Esophagus muscularis mucosa (tissue), 4 donors: ENCODE data around the gene VPS18. TPM values are rescaled to one million over a fixed set of nuclear protein-coding genes. Genes with fewer than 3 reads are reported as not detected.
"Not testable (repeated sequence)": the region's sequence is repeated elsewhere in the genome, so short reads cannot be mapped to it uniquely, and the experiment has no call there.

Experiments used
- DNase-seq: peaks from one replicate; pipeline ENCODE4 v3.0.0-alpha.2; 2017; ENCODE audit errors: extremely low spot score
- H3K27ac ChIP-seq, 4 donors: fragments of 200-600 bp; sonication (generic); replicated peaks in 1 of 4; 1 replicate in 3 of 4; 2 replicates in 1 of 4; pipeline ENCODE4 v1.5.1; 2016 to 2019; ENCODE audit warnings: mild to moderate bottlenecking in 1 of 4
- H3K27me3 ChIP-seq, 4 donors: fragments of 200-600 bp; sonication (generic); one replicate each; pipeline versions ENCODE4 v1.5.1 to v1.6.0; 2016 to 2019
- H3K36me3 ChIP-seq, 4 donors: fragments of 200-600 bp; sonication (generic); one replicate each; pipeline ENCODE4 v1.5.1; 2016 to 2019
- H3K4me1 ChIP-seq, 4 donors: fragments of 200-600 bp; sonication (generic); one replicate each; pipeline ENCODE4 v1.5.1; 2016 to 2019
- H3K4me3 ChIP-seq, 4 donors: fragments of 200-600 bp; sonication (generic); 1 replicate in 2 of 4; 2 replicates in 2 of 4; pipeline ENCODE4 v1.5.1; 2016 to 2019; ENCODE audit warnings: mild to moderate bottlenecking in 4 of 4, moderate library complexity in 1 of 4
- H3K9me3 ChIP-seq, 4 donors: fragments of 200-600 bp; sonication (generic); 1 replicate in 3 of 4; 2 replicates in 1 of 4; pipeline ENCODE4 v1.5.1; 2016 to 2019
- EP300 ChIP-seq: sonication (generic); formaldehyde crosslinking; IDR thresholded peaks from one replicate; pipeline ENCODE4 v1.6.1; 2017; ENCODE audit warnings: antibody characterized with exemption
- POLR2A ChIP-seq: fragments of 450-650 bp; IDR thresholded peaks from one replicate; pipeline ENCODE4 v1.6.1; 2017; ENCODE audit warnings: antibody characterized with exemption, moderate library complexity, mild to moderate bottlenecking, low read depth
- POLR2AphosphoS5 ChIP-seq, 2 donors: sonication (generic); formaldehyde crosslinking; IDR thresholded peaks; one replicate each; pipeline ENCODE4 v1.6.1; 2017; ENCODE audit warnings: antibody characterized with exemption in 2 of 2
- WGBS: methylation state at CpG from one replicate; pipeline ENCODE4 v1.1.5; 2018; 5-methylcytosine and 5-hydroxymethylcytosine counted together
- intact Hi-C: fragments of 100-400 bp; cut with DNase I; formaldehyde crosslinking; loops from one replicate; pipeline ENCODE4 v1.15.1; 2023
- total RNA-seq, 4 donors: library from RNA; depleted of rRNA; stranded (reverse); fragments of >200 nt; gene quantifications; one replicate each; pipeline versions ENCODE4 v1.1.0 to v1.2.1, GENCODE V29; 2016
- TF ChIP-seq, protein P1 (sequence below), 3 experiments: fragments of 200-600 bp in 2 of 3; fragments of 450-650 bp in 1 of 3; sonication (generic) in 2 of 3; IDR thresholded peaks; one replicate each; pipeline ENCODE4 v1.5.1; 2017 to 2019; ENCODE audit warnings: antibody characterized with exemption in 3 of 3, mild to moderate bottlenecking in 2 of 3, moderate library complexity in 1 of 3

Gene VPS18
- total RNA-seq, 4 donors from 2014 or later, result 28.7 to 36.6 (median 32.2) TPM

DNA sequence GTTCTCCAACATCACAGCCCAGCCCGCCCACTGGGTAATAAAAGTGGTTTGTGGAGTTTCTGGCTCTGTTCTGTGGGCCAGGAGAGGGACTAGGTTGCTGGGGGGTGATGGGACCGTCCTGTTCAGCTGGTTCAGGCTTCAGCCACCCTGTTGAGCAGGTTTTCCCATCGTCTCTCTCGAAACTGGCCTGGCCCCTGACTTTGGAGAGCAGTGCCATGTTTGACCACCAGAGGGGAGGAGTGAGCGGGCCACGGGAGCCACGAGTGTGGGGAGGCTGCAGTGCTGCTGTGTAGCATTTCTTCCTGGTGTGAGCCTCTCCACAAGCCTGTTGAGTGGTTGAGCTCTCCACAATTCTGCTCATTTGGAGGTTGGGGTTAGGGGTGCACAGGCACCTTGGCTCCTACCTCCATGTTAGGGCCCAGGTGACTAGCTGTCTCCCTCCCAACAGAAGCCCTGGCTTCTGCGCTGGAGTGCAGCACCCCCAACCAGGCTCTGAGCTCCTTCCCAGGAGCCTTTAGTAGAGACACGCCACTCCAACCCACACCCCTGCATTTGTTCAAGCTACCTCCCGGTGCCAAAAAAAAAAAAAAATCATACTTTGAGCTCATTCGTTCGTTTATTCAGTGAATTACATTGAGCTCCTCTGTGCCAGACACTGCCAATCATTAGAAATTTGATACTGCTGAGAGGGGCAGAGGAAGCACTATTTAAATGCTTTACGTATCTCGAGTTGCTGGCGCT lies 36.5 kb upstream of the VPS18 start:
- DNase-seq, result peak; percentile 95
- Histone ChIP-seq H3K9me3 (no peaks in the 10 kb centered on the region), H3K4me3 (no peak overlapping the region), H3K4me1 (peaks cover 0 to 14% (median 6%) of the 10 kb centered on the region in 4 donors), H3K36me3 (no peaks in the 10 kb centered on the region), H3K27me3 (peaks cover 0 to 53% (median 0%) of the 10 kb centered on the region in 4 donors), H3K27ac (no peak overlapping the region)
- 19% methylated on average over 13 of the region's 15 CpGs for whole genome bisulfite sequencing
- intact Hi-C loops, result loop anchor here (2.0 to 5.0 kb wide), 2 partner anchors 35 to 330 kb away; no protein-coding TSS in a partner anchor
- TF ChIP-seq POLR2AphosphoS5 (IDR thresholded peaks at IDR 0.05) (peak in 1 of 2 donors; percentile 35), EP300 (no peak), POLR2A (no peak)
- TF ChIP-seq, protein P1, sequence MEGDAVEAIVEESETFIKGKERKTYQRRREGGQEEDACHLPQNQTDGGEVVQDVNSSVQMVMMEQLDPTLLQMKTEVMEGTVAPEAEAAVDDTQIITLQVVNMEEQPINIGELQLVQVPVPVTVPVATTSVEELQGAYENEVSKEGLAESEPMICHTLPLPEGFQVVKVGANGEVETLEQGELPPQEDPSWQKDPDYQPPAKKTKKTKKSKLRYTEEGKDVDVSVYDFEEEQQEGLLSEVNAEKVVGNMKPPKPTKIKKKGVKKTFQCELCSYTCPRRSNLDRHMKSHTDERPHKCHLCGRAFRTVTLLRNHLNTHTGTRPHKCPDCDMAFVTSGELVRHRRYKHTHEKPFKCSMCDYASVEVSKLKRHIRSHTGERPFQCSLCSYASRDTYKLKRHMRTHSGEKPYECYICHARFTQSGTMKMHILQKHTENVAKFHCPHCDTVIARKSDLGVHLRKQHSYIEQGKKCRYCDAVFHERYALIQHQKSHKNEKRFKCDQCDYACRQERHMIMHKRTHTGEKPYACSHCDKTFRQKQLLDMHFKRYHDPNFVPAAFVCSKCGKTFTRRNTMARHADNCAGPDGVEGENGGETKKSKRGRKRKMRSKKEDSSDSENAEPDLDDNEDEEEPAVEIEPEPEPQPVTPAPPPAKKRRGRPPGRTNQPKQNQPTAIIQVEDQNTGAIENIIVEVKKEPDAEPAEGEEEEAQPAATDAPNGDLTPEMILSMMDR (IDR thresholded peaks at IDR 0.05), result peak in 2 of 3 experiments; percentile 91 to 92

DNA sequence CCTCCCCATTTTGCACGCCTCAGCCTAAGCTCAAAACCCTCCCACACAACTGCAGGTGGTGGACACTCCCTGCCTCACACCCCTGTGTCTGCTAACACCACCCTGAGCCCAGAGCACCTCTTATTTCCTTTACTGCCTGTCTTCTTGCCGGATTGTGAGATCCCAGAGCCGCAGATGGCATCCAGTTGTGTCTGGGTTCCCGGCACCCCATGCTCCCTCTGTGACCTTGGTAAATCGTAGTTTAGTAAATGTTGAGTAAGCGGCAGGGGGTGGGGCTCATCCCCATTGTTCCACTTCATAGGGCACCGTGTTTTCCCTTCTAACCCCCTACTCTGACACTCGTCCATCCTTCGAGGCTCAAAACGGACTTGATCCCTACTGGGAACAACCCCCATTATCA lies 35.5 kb upstream of the VPS18 start:
- TF ChIP-seq EP300, result no peak
- TF ChIP-seq, protein P1 (IDR thresholded peaks at IDR 0.05), result no peak
- TF ChIP-seq POLR2A, result no peak
- no peak for TF ChIP-seq POLR2AphosphoS5 (IDR thresholded peaks at IDR 0.05)
- H3K36me3 ChIP-seq, result no peaks in the 10 kb centered on the region
- no peak for DNase-seq
- intact Hi-C loops, result loop anchor here (5.0 kb wide), 1 partner anchor 329 kb away; no protein-coding TSS in a partner anchor
- H3K4me3 ChIP-seq, result no peak overlapping the region
- H3K4me1 ChIP-seq, result peaks cover 0 to 15% (median 6%) of the 10 kb centered on the region in 4 donors
- 72% methylated on average over 10 of the region's 10 CpGs for WGBS
- H3K9me3 ChIP-seq, result no peaks in the 10 kb centered on the region
- H3K27me3 ChIP-seq, result peaks cover 0 to 53% (median 0%) of the 10 kb centered on the region in 4 donors
- no peak overlapping the region for H3K27ac ChIP-seq

DNA sequence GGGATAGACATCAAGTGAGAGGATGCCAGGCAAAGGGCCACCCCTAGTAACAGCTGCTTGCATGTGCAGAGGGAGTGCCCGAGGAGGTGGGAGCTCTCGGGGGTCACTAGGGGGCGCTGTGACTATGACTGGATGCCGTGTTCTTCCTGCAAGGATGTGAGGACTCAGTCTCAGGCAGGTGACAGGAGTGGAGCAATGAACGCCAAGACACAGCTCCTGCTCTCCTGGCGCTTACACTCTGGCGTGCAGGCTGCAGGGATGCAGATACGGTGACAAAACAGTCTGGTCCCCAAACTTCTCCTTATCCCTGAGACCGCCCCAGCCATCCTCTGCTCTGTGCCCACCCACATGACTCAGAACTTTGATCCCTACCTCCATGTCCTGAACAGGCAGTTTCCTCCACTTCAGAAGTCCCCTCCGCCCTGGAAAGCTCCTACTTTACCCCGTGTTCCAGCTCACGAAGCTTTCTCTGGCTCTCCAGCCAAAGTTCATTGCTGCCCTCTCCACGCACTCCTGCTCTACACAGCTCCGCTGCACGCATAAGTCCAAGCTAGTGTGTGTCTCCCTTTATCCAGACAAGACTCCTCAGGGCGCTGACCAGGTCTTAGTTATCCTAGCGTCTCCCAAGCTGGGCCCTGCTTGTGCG lies 34.9 kb upstream of the VPS18 start:
- Histone ChIP-seq H3K4me3 (no peak overlapping the region), H3K36me3 (no peaks in the 10 kb centered on the region), H3K4me1 (peaks cover 0 to 19% (median 6%) of the 10 kb centered on the region in 4 donors), H3K27ac (no peak overlapping the region), H3K27me3 (peaks cover 0 to 51% (median 0%) of the 10 kb centered on the region in 4 donors), H3K9me3 (no peaks in the 10 kb centered on the region)
- 44% methylated on average over 18 of the region's 18 CpGs for WGBS
- no peak for DNase-seq
- intact Hi-C loops, result loop anchor here (5.0 kb wide), 1 partner anchor 328 kb away; no protein-coding TSS in a partner anchor
- TF ChIP-seq, protein P1 (IDR thresholded peaks at IDR 0.05), result peak; percentile 48 to 64 (median 48)
- no peak for TF ChIP-seq POLR2AphosphoS5 (IDR thresholded peaks at IDR 0.05)

DNA sequence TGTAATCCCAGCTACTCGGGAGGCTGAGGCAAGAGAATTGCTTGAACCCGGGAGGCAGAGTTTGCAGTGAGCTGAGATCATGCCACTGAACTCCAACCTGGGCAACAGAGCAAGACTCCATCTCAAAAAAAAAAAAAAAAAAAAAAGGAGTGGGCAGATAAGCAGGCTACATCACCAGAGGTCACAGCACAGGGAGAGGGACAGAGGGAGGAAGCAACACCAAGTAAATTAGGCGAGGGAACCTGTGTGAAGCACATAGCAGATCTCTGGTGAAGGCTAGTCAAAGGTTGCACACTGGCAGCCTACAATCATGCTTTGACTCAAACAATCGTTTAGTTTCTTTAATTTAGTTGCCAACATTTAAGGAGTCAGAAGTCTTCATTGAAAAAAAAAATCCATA lies 33.1 kb upstream of the VPS18 start:
- H3K36me3 ChIP-seq, H3K4me3 ChIP-seq, DNase-seq, intact Hi-C loops, H3K27ac ChIP-seq, H3K9me3 ChIP-seq: not testable (repeated sequence)
- Histone ChIP-seq H3K27me3 (peaks cover 0 to 40% (median 0%) of the 10 kb centered on the region in 4 donors), H3K4me1 (peaks cover 0 to 19% (median 6%) of the 10 kb centered on the region in 4 donors)
- 72% methylated on average over 4 of the region's 4 CpGs for WGBS

DNA sequence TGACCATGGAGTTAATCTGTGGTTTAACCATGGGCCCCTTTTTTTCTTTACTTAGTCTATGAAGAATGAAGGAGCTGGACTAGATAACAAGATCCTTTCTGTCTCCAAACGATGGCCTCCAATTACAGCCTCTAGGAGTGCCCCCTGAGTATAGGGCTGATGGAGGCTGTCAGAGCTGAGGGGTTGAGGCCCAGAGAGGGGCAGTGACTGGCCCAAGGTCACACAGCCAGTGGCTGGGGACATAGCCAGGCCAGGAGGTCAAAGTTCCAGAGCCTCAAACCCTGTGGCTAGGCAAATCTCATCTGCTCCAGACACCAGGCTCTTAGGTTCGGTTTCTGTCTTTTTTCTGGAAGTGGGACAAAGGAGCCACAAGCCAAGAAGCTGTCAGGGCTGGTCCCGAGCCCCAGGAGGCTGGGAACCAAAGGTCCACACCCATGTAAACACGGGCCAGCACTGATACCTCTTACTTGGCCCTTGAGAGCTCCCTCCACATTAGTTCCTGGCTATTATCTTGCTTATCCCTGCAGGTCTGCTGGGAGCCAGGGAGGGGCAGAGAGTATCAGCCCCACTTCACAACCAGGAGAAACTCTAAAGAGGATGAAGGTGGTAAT lies 30.5 kb upstream of the VPS18 start:
- peaks cover 0 to 34% (median 0%) of the 10 kb centered on the region in 4 donors for H3K27me3 ChIP-seq
- DNase-seq, result no peak

More for the DNA sequence above, 30.5 kb upstream of the VPS18 start:
- Histone ChIP-seq H3K36me3 (no peaks in the 10 kb centered on the region), H3K4me1 (peaks cover 0 to 9% (median 0%) of the 10 kb centered on the region in 4 donors), H3K4me3 (no peak overlapping the region), H3K9me3 (no peaks in the 10 kb centered on the region), H3K27ac (no peak overlapping the region)
- TF ChIP-seq EP300, result no peak
- no peak for TF ChIP-seq POLR2A
- TF ChIP-seq, protein P1 (IDR thresholded peaks at IDR 0.05), result no peak
- no peak for TF ChIP-seq POLR2AphosphoS5 (IDR thresholded peaks at IDR 0.05)
- intact Hi-C loops, result no loop called here
- 56% methylated on average over 4 of the region's 4 CpGs for WGBS
